B cell (primary cell): ENCODE data around the gene AS3MT.
"Not testable (repeated sequence)": the region's sequence is repeated elsewhere in the genome, so short reads cannot be mapped to it uniquely, and the experiment has no call there.

Source experiments
- CTCF ChIP-seq: fragments of 200-600 bp; IDR thresholded peaks from one replicate; pipeline ENCODE4 v1.8.0; 2022; ENCODE audit warnings: antibody characterized with exemption, mild to moderate bottlenecking
- EZH2 ChIP-seq: IDR thresholded peaks from 2 replicates; pipeline ENCODE4 v1.6.1; 2012; ENCODE audit warnings: borderline replicate concordance, low read depth, mild to moderate bottlenecking, moderate library complexity, low read length; ENCODE audit not compliant: insufficient read depth, poor library complexity, severe bottlenecking

GRCh38 chr10:102928442-102928841 lies 59.2 kb downstream of the AS3MT start:
- TF ChIP-seq CTCF, EZH2: not testable (repeated sequence)
